Naive thymus-derived CD8-positive, alpha-beta T cell (primary cell): ENCODE results near the gene ARMC7. TPM values are rescaled to one million over a fixed set of nuclear protein-coding genes. Genes with fewer than 3 reads are reported as not detected.
"Not testable (repeated sequence)": the region's sequence is repeated elsewhere in the genome, so short reads cannot be mapped to it uniquely, and the experiment has no call there.

Experiments
- ATAC-seq, 2 donors: fragments of 150-1000 bp; cut with Tn5 transposase in 1 of 2; sonication (Bioruptor Pico), chemical (Tn5 transposase) in 1 of 2; 1 replicate in 1 of 2; 2 replicates in 1 of 2; pipeline ENCODE4 v1.10.0; 2021; ENCODE audit warnings: mild to moderate bottlenecking in 2 of 2, moderate library complexity in 2 of 2
- POLR2A ChIA-PET: fragments of 350-600 bp; sonication (Branson Sonifier 250); formaldehyde crosslinking; loops from one replicate; lab custom pipeline; 2021; ENCODE audit warnings: antibody characterized with exemption; lab: Charles Lee
- DNase-seq, 10 donors: peaks; one replicate each; pipeline versions ENCODE4 v3.0.0 to v3.0.0-alpha.2; 2020 to 2022
- H3K27ac Mint-ChIP-seq, 10 donors: one replicate each; pipeline ENCODE4 v1.8.0; 2020 to 2022; ENCODE audit warnings: mild to moderate bottlenecking in 10 of 10, mixed read lengths in 10 of 10, moderate library complexity in 4 of 10, inconsistent platforms in 1 of 10
- H3K27me3 Mint-ChIP-seq, 5 donors: one replicate each; pipeline ENCODE4 v1.8.0; 2021 to 2022; ENCODE audit warnings: mixed read lengths in 5 of 5
- H3K36me3 Mint-ChIP-seq, 3 donors: one replicate each; pipeline ENCODE4 v1.8.0; 2020 to 2022; ENCODE audit warnings: mixed read lengths in 3 of 3, mild to moderate bottlenecking in 2 of 3, inconsistent platforms in 1 of 3
- H3K4me1 Mint-ChIP-seq, 4 donors: one replicate each; pipeline ENCODE4 v1.8.0; 2021 to 2022; ENCODE audit warnings: mixed read lengths in 4 of 4
- H3K4me3 Mint-ChIP-seq, 10 donors: one replicate each; pipeline ENCODE4 v1.8.0; 2020 to 2022; ENCODE audit warnings: mild to moderate bottlenecking in 10 of 10, mixed read lengths in 10 of 10, moderate library complexity in 6 of 10, inconsistent platforms in 1 of 10
- H3K9me3 Mint-ChIP-seq, 9 donors: one replicate each; pipeline ENCODE4 v1.8.0; 2020 to 2022; ENCODE audit warnings: mixed read lengths in 9 of 9, mild to moderate bottlenecking in 3 of 9, inconsistent platforms in 1 of 9, moderate library complexity in 1 of 9
- polyA plus RNA-seq, 3 donors: library from polyadenylated mRNA; unstranded; fragments of 300-500 nt; fragmentation: Illumina TruSeq; gene quantifications; one replicate each; pipeline ENCODE4 v1.2.3, GENCODE V29; 2021
- total RNA-seq, 8 experiments: library from RNA in 2 of 8; stranded (reverse) in 2 of 8; gene quantifications; one replicate each; pipeline ENCODE4 v1.2.3 and lab custom pipeline; 2021 to 2026

The ARMC7 gene
- total and polyA plus RNA-seq, 5 experiments from 2014 or later: 2.7 to 16.7 (median 3.3) TPM

DNA sequence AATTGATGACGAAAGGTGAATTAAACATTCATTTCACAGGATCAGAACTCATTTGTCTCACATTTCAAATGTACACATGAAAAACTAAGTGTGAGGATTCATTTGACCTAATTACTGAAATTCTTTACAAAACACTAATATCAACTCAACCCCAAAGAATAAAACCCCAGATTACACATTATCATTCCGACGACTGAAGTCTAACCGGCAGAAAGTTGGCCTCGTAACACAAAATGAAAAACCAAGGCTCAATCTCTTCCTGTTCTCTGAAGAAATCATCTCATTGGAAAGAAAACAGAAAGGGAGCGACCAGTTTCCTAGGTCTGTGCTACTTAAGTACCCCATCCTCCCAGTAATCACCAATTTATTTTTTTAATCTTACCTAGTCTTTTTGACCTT is 42.8 kb downstream of the ARMC7 start:
- Mint-ChIP-seq H3K4me1 (peaks cover 15 to 47% (median 34%) of the 10 kb centered on the region in 4 donors), H3K36me3 (peaks cover 0 to 12% (median 4%) of the 10 kb centered on the region in 3 donors), H3K4me3 (peak overlapping the region; percentile 84 to 94 (median 92)), H3K9me3 (no peaks in the 10 kb centered on the region), H3K27me3 (peaks cover 0 to 2% (median 0%) of the 10 kb centered on the region in 5 donors), H3K27ac (peak overlapping the region in 4 of 10 donors; percentile 16 to 93 (median 76))
- POLR2A ChIA-PET: interaction anchor here (1.1 kb wide), 1 partner anchor 21 kb away, joined by 6 read pairs; the partner anchor contains the start of gene NT5C
- ATAC-seq (no peak), DNase-seq (no peak)

GRCh38 chr17:75152922-75153779 is 43.4 kb downstream of the ARMC7 start:
- no peaks in the 10 kb centered on the region for H3K9me3 Mint-ChIP-seq
- ATAC-seq (no peak), DNase-seq (no peak)
- peaks cover 15 to 42% (median 34%) of the 10 kb centered on the region in 4 donors for H3K4me1 Mint-ChIP-seq
- POLR2A ChIA-PET: interaction anchor here (0.6 to 1.1 kb wide), 2 partner anchors 11 to 22 kb away, joined by 6 to 8 read pairs; partner anchors contain the start of gene NT5C
- peak overlapping the region; percentile 84 to 94 (median 92) for H3K4me3 Mint-ChIP-seq
- H3K36me3 Mint-ChIP-seq: peaks cover 0 to 6% (median 2%) of the 10 kb centered on the region in 3 donors
- peak overlapping the region; percentile 74 to 93 (median 82) for H3K27ac Mint-ChIP-seq
- peaks cover 0 to 2% (median 0%) of the 10 kb centered on the region in 5 donors for H3K27me3 Mint-ChIP-seq

DNA sequence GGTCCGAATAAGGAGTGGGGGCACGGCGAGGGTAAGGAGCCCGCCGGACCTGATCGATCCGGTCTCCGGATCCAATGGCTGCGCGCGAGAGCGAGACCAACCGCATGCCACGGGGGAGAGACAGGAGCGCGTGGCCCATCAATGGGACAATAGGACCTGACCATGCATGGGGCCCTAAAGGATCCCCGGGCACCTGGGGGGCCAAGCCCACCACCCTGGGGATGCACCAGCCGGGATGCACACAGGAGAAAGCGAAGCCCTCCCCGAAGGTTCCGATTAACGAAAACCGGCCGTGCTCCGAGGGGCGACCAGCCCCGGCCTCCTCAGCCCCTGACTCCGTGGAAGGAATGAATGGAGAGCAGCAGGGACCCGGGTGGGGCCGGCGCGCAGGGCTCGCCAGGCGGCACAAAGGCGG is 44.0 kb downstream of the ARMC7 start:
- Mint-ChIP-seq H3K27ac (peak overlapping the region; percentile 74 to 93 (median 82)), H3K9me3 (no peaks in the 10 kb centered on the region), H3K27me3 (peaks cover 0 to 2% (median 0%) of the 10 kb centered on the region in 5 donors), H3K4me3 (peak overlapping the region; percentile 84 to 94 (median 92)), H3K4me1 (peaks cover 13 to 37% (median 34%) of the 10 kb centered on the region in 4 donors), H3K36me3 (no peaks in the 10 kb centered on the region)
- peak in 1 of 10 donors; percentile 10 for DNase-seq
- POLR2A ChIA-PET: interaction anchor here (1.0 to 2.4 kb wide), 10 partner anchors 10 to 108 kb away, joined by 3 to 19 read pairs (median 5); partner anchors contain the start of genes GGA3, MRPS7, NT5C and SUMO2
- ATAC-seq: no peak

DNA sequence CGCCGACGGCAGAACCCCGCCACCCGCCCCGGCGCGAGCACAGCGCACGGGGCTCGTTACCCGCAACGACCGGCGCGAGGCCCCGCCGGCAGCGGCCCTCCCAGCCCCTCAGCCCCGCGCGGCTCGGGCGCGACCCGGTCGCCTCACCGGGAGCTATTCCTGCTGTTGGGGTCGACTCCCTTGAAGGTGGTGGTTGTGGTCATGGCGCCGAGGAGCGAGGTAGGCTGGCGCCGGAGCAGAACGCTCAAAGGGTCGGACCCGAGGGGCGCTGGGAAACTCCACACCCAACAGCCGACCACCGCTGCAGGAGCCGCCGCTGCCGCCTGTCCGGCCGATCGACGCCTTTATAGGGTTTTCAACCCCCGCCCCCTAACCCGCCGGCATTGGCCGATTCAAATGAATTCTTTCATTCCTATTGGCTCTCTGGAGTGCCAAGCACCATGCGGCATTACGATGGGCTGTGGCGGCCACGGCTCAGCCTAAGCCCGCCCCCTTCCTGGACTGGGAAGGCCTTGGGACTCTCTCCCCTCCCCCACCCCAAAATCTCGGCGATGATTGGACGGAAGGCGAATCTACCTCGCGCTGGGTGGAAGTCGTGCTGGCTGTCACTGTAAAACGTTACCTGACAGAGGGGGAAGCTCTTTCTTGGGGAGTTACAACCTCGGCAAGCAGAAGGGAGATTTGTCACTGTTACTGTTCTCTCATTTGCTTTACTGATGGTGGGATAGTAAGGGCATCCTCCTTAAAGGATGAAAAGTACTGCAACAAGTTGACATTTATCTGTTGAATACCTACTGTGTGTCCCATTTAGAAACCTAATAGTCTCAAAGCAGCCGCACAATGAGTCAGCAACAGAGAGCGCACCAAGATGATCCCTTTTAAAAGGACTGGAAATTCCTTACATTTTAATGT is 44.7 kb downstream of the ARMC7 start, which contains the start of gene JPT1:
TSS of gene JPT1 (minus strand) at position 318 of the 912 bp plus-strand sequence. CDS start at position 203, 115 bp downstream.
- Mint-ChIP-seq H3K27me3 (peaks cover 0 to 2% (median 0%) of the 10 kb centered on the region in 5 donors), H3K4me1 (peaks cover 13 to 37% (median 33%) of the 10 kb centered on the region in 4 donors), H3K36me3 (no peaks in the 10 kb centered on the region), H3K9me3 (no peaks in the 10 kb centered on the region), H3K27ac (peak within 1 kb of the TSS; percentile 79 to 97 (median 91)), H3K4me3 (peak within 1 kb of the TSS; percentile 90 to 94 (median 92))
- POLR2A ChIA-PET: interaction anchor here (0.5 to 2.4 kb wide), 17 partner anchors 11 to 135 kb away, joined by 3 to 19 read pairs (median 4); partner anchors contain the start of genes GGA3, MIF4GD, MRPS7 and NT5C
- ATAC-seq: peak; percentile 97 to 98
- DNase-seq: peak; percentile 91 to 99 (median 96)

DNA sequence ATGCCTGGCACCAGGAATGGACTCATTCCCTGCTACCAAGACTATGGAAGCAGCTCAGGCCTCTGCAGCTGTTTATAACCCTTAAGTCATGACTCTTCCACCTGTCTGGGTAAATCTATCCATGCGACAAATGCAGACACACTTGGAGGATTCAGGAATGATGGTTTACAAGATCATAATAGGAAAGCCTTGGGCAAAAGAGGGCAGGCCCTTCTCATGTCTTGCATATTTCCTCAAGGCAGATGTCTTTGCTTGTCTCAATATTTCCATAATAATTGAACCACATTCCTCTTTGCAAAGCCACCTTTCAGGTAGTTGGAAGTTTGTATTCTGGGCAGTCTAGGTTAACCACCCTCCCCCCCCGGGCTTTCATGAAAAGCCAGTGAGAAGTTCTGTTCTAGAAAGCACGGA is 45.4 kb downstream of the ARMC7 start:
- Mint-ChIP-seq H3K27ac (peak overlapping the region in 7 of 10 donors; percentile 69 to 97 (median 90)), H3K4me1 (peaks cover 10 to 33% (median 29%) of the 10 kb centered on the region in 4 donors), H3K4me3 (peak overlapping the region in 9 of 10 donors; percentile 10 to 92 (median 89)), H3K9me3 (no peaks in the 10 kb centered on the region), H3K27me3 (peaks cover 0 to 2% (median 0%) of the 10 kb centered on the region in 5 donors), H3K36me3 (no peaks in the 10 kb centered on the region)
- POLR2A ChIA-PET: interaction anchor here (0.5 to 2.4 kb wide), 15 partner anchors 11 to 134 kb away, joined by 3 to 19 read pairs (median 4); partner anchors contain the start of genes GGA3, MIF4GD, MRPS7 and NT5C
- DNase-seq (no peak), ATAC-seq (no peak)

DNA sequence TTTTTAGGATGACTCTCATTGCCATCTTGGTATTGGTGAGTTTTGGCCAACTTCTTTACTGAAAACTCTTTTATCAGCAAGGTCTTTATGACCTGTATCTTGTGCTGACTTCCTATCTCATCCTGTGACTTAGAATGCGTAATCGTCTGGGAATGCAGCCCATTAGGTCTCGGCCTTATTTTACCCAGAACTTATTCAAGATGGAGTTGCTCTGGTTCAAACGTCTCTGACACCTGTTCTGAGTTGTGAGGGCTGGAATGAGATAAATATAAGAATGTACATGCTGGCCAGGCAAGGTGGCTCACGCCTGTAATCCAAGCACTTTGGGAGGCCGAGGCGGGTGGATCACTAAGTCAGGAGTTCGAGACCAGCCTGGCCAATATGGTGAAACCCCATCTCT is 48.7 kb downstream of the ARMC7 start:
- H3K4me3 Mint-ChIP-seq, H3K27me3 Mint-ChIP-seq, H3K9me3 Mint-ChIP-seq, H3K36me3 Mint-ChIP-seq, ATAC-seq, DNase-seq, H3K27ac Mint-ChIP-seq: not testable (repeated sequence)
- H3K4me1 Mint-ChIP-seq: peaks cover 3 to 16% (median 13%) of the 10 kb centered on the region in 4 donors
- POLR2A ChIA-PET: interaction anchor here (0.6 to 1.3 kb wide), 2 partner anchors 26 to 104 kb away, joined by 4 to 5 read pairs; partner anchors contain the start of genes GGA3 and MRPS7

- Mint-ChIP-seq H3K4me3 (no peak overlapping the region), H3K36me3 (peaks cover 0 to 4% (median 0%) of the 10 kb centered on the region in 3 donors), H3K4me1 (peaks cover 1 to 15% (median 9%) of the 10 kb centered on the region in 4 donors), H3K9me3 (no peaks in the 10 kb centered on the region), H3K27me3 (peaks cover 0 to 2% (median 0%) of the 10 kb centered on the region in 5 donors), H3K27ac (peak overlapping the region in 1 of 10 donors; percentile 61)
- DNase-seq (no peak), ATAC-seq (no peak)
- POLR2A ChIA-PET: interaction anchor here (0.6 to 1.3 kb wide), 3 partner anchors 24 to 103 kb away, joined by 3 to 5 read pairs (median 4); partner anchors contain the start of genes GGA3 and MRPS7
Measured at GRCh38 chr17:75159196-75160031, 49.6 kb downstream of the ARMC7 start.

DNA sequence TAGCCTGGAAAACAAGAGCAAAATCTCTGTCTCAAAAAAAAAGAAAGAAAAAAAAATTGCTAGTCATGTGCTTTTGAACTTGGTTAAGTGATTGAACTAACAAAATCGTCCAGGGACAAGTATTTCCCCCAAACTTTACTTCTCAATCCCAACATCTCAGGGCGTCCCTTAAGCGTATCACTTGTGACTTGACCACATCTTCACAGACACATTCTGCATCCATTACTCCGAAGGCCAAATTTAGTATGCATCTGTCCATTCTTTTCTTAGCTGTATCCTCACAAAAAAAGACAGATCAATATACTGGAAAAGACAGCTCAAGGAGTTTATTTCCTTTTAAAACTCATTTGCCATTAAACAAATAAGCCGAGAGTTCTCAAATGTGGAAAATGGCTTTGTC is 50.4 kb downstream of the ARMC7 start:
- POLR2A ChIA-PET: interaction anchor here (1.0 kb wide), 1 partner anchor 23 kb away, joined by 3 read pairs; no protein-coding TSS in a partner anchor
- DNase-seq: no peak
- peak overlapping the region in 1 of 10 donors; percentile 60 for H3K27ac Mint-ChIP-seq
- no peak for ATAC-seq
- H3K4me3 Mint-ChIP-seq: no peak overlapping the region
- H3K9me3 Mint-ChIP-seq: no peaks in the 10 kb centered on the region
- H3K36me3 Mint-ChIP-seq: peaks cover 0 to 8% (median 0%) of the 10 kb centered on the region in 3 donors
- H3K27me3 Mint-ChIP-seq: no peaks in the 10 kb centered on the region
- H3K4me1 Mint-ChIP-seq: peaks cover 0 to 7% (median 2%) of the 10 kb centered on the region in 4 donors

DNA sequence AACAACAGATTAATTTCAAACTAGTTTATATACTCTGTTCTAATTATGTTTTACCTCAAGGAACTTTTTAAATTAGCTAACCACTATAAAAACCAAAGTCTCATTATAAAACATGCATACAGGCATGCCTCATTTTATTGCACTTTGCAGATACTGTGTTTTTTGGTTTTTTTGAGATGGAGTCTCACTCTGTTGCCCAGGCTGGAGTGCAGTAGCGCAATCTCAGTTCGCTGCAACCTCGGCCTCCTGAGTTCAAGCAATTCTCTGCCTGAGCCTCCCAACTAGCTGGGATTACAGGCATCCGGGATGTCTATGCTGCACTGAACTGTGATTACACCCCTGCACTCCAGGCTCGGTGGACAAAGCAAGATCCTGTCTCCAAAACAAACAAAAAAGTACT is 53.3 kb downstream of the ARMC7 start:
- no peak overlapping the region for H3K27ac Mint-ChIP-seq
- no peaks in the 10 kb centered on the region for H3K4me1 Mint-ChIP-seq
- H3K36me3 Mint-ChIP-seq: peaks cover 0 to 36% (median 0%) of the 10 kb centered on the region in 3 donors
- DNase-seq (no peak), ATAC-seq (no peak)
- H3K4me3 Mint-ChIP-seq: no peak overlapping the region
- H3K9me3 Mint-ChIP-seq: no peaks in the 10 kb centered on the region
- POLR2A ChIA-PET: no interaction called here
- H3K27me3 Mint-ChIP-seq: no peaks in the 10 kb centered on the region

- POLR2A ChIA-PET: interaction anchor here (0.7 to 1.5 kb wide), 3 partner anchors 11 to 111 kb away, joined by 3 to 8 read pairs (median 5); no protein-coding TSS in a partner anchor
- not testable (repeated sequence) for H3K4me1 Mint-ChIP-seq, H3K27me3 Mint-ChIP-seq, H3K4me3 Mint-ChIP-seq, DNase-seq, ATAC-seq, H3K9me3 Mint-ChIP-seq
- H3K27ac Mint-ChIP-seq: peak overlapping the region in 3 of 10 donors; percentile 13 to 55 (median 35)
- H3K36me3 Mint-ChIP-seq: peaks cover 0 to 46% (median 2%) of the 10 kb centered on the region in 3 donors
Measured at GRCh38 chr17:75164606-75165005, 54.8 kb downstream of the ARMC7 start.
